ENCODE data around the gene GOLGA6C.
"Not testable (repeated sequence)": the region's sequence is repeated elsewhere in the genome, so short reads cannot be mapped to it uniquely, and the experiment has no call there.

GRCh38 chr15:75284152-75284551 is 26.0 kb downstream of the GOLGA6C start:
- TF ChIP-seq CTCF, POLR2AphosphoS5, EP300 (IDR thresholded peaks at IDR 0.05): not testable (repeated sequence)
